ENCODE results near the gene DNHD1. TPM values are rescaled to one million over a fixed set of nuclear protein-coding genes. Genes with fewer than 3 reads are reported as not detected.

Gene DNHD1
- total and polyA plus RNA-seq, 2 of the 13 experiments (the other 11 are each of a cell fraction or from before 2014, with no cell fraction given) = 2.7 to 9.3 TPM

- no peak overlapping the region for H3K9ac ChIP-seq (ENCODE audit: insufficient read depth, low read depth, low read length)
- no peaks in the 10 kb centered on the region for H4K20me1 ChIP-seq (ENCODE audit: insufficient read depth, low read length)
- H3K4me1 ChIP-seq (ENCODE audit: insufficient read depth, low read length) = no peaks in the 10 kb centered on the region
- no peaks in the 10 kb centered on the region for H3K36me3 ChIP-seq (replicated peaks in 1 of 2; ENCODE audit: control insufficient read depth in 1 of 2, insufficient read depth in 2 of 2, low read length in 2 of 2)
- ChIA-PET POLR2A (no interaction called here), CTCF (ENCODE audit: low intra/inter-chr PET ratio, low total read pairs) (no interaction called here)
- FAIRE-seq (no peak), DNase-seq (ENCODE audit: low spot score) (no peak), ATAC-seq (no peak)
- no peaks in the 10 kb centered on the region for H3K27me3 ChIP-seq (ENCODE audit: control insufficient read depth in 1 of 2, insufficient read depth in 2 of 2, low read length in 2 of 2)
- H3K27ac ChIP-seq (ENCODE audit: extremely low read length, insufficient read depth, low read length) = no peak overlapping the region
- H3K4me3 ChIP-seq (replicated peaks in 1 of 3; ENCODE audit: insufficient read depth in 1 of 3, low read depth in 2 of 3, low read length in 3 of 3) = no peak overlapping the region
- H3K4me2 ChIP-seq (ENCODE audit: low read depth, low read length) = no peak overlapping the region
- H3K79me2 ChIP-seq (ENCODE audit: insufficient read depth, low read length) = no peaks in the 10 kb centered on the region
- BruUV-seq (replicated peaks) = no TSS peak
- in situ Hi-C loops (cut with HindIII; ENCODE audit: extremely low pct_ligation_motif_present, low pct_unique_long_range_greater_than_20kb) (no loop called here), intact Hi-C loops (cut with micrococcal nuclease; ENCODE audit: unreplicated experiment) (no loop called here)
- H3K9me3 ChIP-seq (ENCODE audit: low read length) = no peaks in the 10 kb centered on the region
- H2AFZ ChIP-seq (ENCODE audit: low read length) = no peak overlapping the region
- WGBS (ENCODE audit: low lambda C conversion rate) = 95% methylated on average over 6 of the region's 6 CpGs
- TF ChIP-seq SNAPC5 (CRISPR knock-in tag; IDR thresholded peaks at IDR 0.05; ENCODE audit: borderline replicate concordance) (no peak), SOX6 (IDR thresholded peaks at IDR 0.05) (no peak), SOX6 (CRISPR knock-in tag; IDR thresholded peaks at IDR 0.05) (no peak), PHF8 (CRISPR knock-in tag; IDR thresholded peaks at IDR 0.05) (no peak), SIN3B (IDR thresholded peaks at IDR 0.05; ENCODE audit: low read length) (no peak), RFX5 (IDR thresholded peaks at IDR 0.05; ENCODE audit: low read depth, low read length) (no peak), ZFP36L1 (CRISPR knock-in tag; IDR thresholded peaks at IDR 0.05) (no peak), ZNF382 (CRISPR knock-in tag; IDR thresholded peaks at IDR 0.05; ENCODE audit: borderline replicate concordance) (no peak), ZFP41 (CRISPR knock-in tag; IDR thresholded peaks at IDR 0.05; ENCODE audit: borderline replicate concordance) (no peak), POLR2A (IDR thresholded peaks at IDR 0.05; ENCODE audit: insufficient read depth in 1 of 2, low read depth in 2 of 2, low read length in 2 of 2) (no peak), MLLT10 (CRISPR knock-in tag; IDR thresholded peaks at IDR 0.05) (no peak), ZBTB8A (CRISPR knock-in tag; IDR thresholded peaks at IDR 0.05; ENCODE audit: borderline replicate concordance, low read depth) (no peak), ZNF331 (CRISPR knock-in tag; IDR thresholded peaks at IDR 0.05) (no peak), GZF1 (CRISPR knock-in tag; IDR thresholded peaks at IDR 0.05) (no peak), BHLHE40 (IDR thresholded peaks at IDR 0.05; ENCODE audit: low read length) (no peak), ZNF761 (CRISPR knock-in tag; conservative IDR thresholded peaks at IDR 0.05) (no peak), AKNA (CRISPR knock-in tag; IDR thresholded peaks at IDR 0.05; ENCODE audit: borderline replicate concordance) (no peak)
These were observed 78.0 kb downstream of the DNHD1 start for GRCh38 chr11:6574816-6575715.

Data from HepG2 (cell line).